ENCODE data around the gene AVP. TPM values are rescaled to one million over a fixed set of nuclear protein-coding genes. Genes with fewer than 3 reads are reported as not detected.
A peak's percentile ranks its signal among the peaks of the same experiment; 100 is the strongest.

The AVP gene
- total and polyA plus RNA-seq, 2 of the 13 experiments (the other 11 are each of a cell fraction or from before 2014, with no cell fraction given), result 0.12 TPM; not detected in 1

- no peak for TF ChIP-seq ETV5 (CRISPR knock-in tag; IDR thresholded peaks at IDR 0.05; ENCODE audit: borderline replicate concordance)
- no peak for TF ChIP-seq SRF (IDR thresholded peaks at IDR 0.05; ENCODE audit: low read depth, low read length)
- 0 out of 2 replicates have a peak, but pooled peaks have one; percentile 0 for TF ChIP-seq HNF4A (CRISPR knock-in tag; IDR thresholded peaks at IDR 0.05)
Measured at GRCh38 chr20:3071610-3072529, 12.7 kb downstream of the AVP start, which contains the start of gene OXT (continued).

- no peak for ATAC-seq
- no peak for FAIRE-seq
- TF ChIP-seq NFIB (CRISPR knock-in tag; IDR thresholded peaks at IDR 0.05; ENCODE audit: borderline replicate concordance) (no peak), ZNF317 (CRISPR knock-in tag; IDR thresholded peaks at IDR 0.05) (no peak), ZNF614 (CRISPR knock-in tag; IDR thresholded peaks at IDR 0.05; ENCODE audit: borderline replicate concordance) (peak; percentile 33; the same call in 1 of the 2 replicates), ZNF784 (CRISPR knock-in tag; IDR thresholded peaks at IDR 0.05; ENCODE audit: borderline replicate concordance) (no peak), ZC3H4 (CRISPR knock-in tag; IDR thresholded peaks at IDR 0.05; ENCODE audit: borderline replicate concordance) (no peak), MATR3 (CRISPR knock-in tag; IDR thresholded peaks at IDR 0.05) (no peak), MEIS2 (CRISPR knock-in tag; IDR thresholded peaks at IDR 0.05) (no peak), ZNF652 (CRISPR knock-in tag; IDR thresholded peaks at IDR 0.05; ENCODE audit: borderline replicate concordance, low read depth) (no peak), HNRNPLL (IDR thresholded peaks at IDR 0.05; ENCODE audit: low read depth, low read length, poor library complexity, severe bottlenecking) (peak; percentile 21), ZNF713 (CRISPR knock-in tag; IDR thresholded peaks at IDR 0.05) (no peak), THRA (CRISPR knock-in tag; IDR thresholded peaks at IDR 0.05; ENCODE audit: borderline replicate concordance) (peak; percentile 28; the same call in 1 of the 2 replicates), STAT6 (CRISPR knock-in tag; IDR thresholded peaks at IDR 0.05; ENCODE audit: borderline replicate concordance) (no peak), KLF12 (CRISPR knock-in tag; IDR thresholded peaks at IDR 0.05; ENCODE audit: borderline replicate concordance) (no peak), MAX (IDR thresholded peaks at IDR 0.05) (no peak)
Measured at GRCh38 chr20:3071266-3071609, 13.3 kb downstream of the AVP start.

More at GRCh38 chr20:3071266-3071609, 13.3 kb downstream of the AVP start:
- Histone ChIP-seq H3K4me1 (ENCODE audit: insufficient read depth, low read length) (peaks cover 71% of the 10 kb centered on the region), H3K27me3 (ENCODE audit: control insufficient read depth in 1 of 2, insufficient read depth in 2 of 2, low read length in 2 of 2) (peaks cover 4 to 12% of the 10 kb centered on the region in 2 experiments; a peak in 2 of 5 replicates), H4K20me1 (ENCODE audit: insufficient read depth, low read length) (no peaks in the 10 kb centered on the region), H3K9me3 (ENCODE audit: low read length) (no peaks in the 10 kb centered on the region), H3K27ac (ENCODE audit: extremely low read length, insufficient read depth, low read length) (no peak overlapping the region), H3K79me2 (ENCODE audit: insufficient read depth, low read length) (no peaks in the 10 kb centered on the region), H2AFZ (ENCODE audit: low read length) (no peak overlapping the region), H3K4me3 (replicated peaks in 1 of 3; ENCODE audit: insufficient read depth in 1 of 3, low read depth in 2 of 3, low read length in 3 of 3) (peak overlapping the region in 1 of 3 experiments; percentile 32; a peak in 1 of 6 replicates), H3K9ac (ENCODE audit: insufficient read depth, low read depth, low read length) (no peak overlapping the region), H3K36me3 (replicated peaks in 1 of 2; ENCODE audit: control insufficient read depth in 1 of 2, insufficient read depth in 2 of 2, low read length in 2 of 2) (no peaks in the 10 kb centered on the region), H3K4me2 (ENCODE audit: low read depth, low read length) (no peak overlapping the region)
- CTCF ChIA-PET (ENCODE audit: low intra/inter-chr PET ratio, low total read pairs), result no interaction called here
- no peak for DNase-seq (ENCODE audit: low spot score)
- intact Hi-C loops (cut with micrococcal nuclease; ENCODE audit: unreplicated experiment) (no loop called here), in situ Hi-C loops (cut with HindIII; ENCODE audit: extremely low pct_ligation_motif_present, low pct_unique_long_range_greater_than_20kb) (no loop called here)
- no TSS peak for BruUV-seq (replicated peaks)
- WGBS (ENCODE audit: low lambda C conversion rate), result 32% methylated on average over 16 of the region's 16 CpGs
- POLR2A ChIA-PET, result no interaction called here

Measured in HepG2 (cell line).